ENCODE data around the gene LRRC31.

GRCh38 chr3:169914321-169914720, 44.6 kb upstream of the LRRC31 start:
- TF ChIP-seq CTCF (IDR thresholded peaks at IDR 0.05), result no peak
- no peak for TF ChIP-seq POLR2A (IDR thresholded peaks at IDR 0.05)
